ENCODE data around the gene DDX4. TPM values are rescaled to one million over a fixed set of nuclear protein-coding genes. Genes with fewer than 3 reads are reported as not detected.

DDX4 gene
- total RNA-seq, 1 experiment from 2014 or later: not detected

DNA sequence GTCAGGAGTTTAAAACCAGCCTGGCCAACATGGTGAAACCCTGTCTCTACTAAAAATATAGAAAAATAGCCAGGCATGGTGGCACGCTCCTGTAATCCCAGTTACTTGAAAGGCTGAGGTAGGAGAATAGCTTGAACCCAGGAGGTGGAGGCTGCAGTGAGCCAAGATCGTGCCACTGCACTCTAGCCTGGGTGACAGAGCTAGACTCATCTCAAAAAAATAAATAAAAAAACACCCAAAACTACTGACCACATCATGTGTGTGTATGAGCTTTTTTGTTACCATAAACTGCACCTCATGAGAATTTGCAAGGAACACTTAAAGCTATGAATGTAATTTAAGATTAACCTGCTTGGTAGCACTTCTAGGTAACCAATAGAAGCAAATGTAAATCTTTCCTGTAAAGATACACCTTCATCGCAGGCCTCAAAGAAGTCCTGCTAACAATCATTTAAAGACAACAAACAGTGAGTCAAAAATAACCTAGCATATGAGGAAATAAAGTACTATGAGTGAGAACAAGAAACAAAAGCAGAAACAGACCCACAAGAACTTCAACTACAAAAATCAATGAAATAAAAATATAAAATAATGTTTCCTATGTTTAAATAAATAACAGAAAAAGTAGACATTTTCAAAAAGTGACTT, 38.7 kb upstream of the DDX4 start:
- Histone ChIP-seq H3K27me3 (replicated peaks; ENCODE audit: insufficient read depth, low read depth, low read length, poor library complexity) (no peaks in the 10 kb centered on the region), H3K4me1 (ENCODE audit: insufficient read depth, low read length, poor library complexity, severe bottlenecking) (no peaks in the 10 kb centered on the region), H3K9me3 (ENCODE audit: low read depth, low read length, poor library complexity, severe bottlenecking) (no peaks in the 10 kb centered on the region), H3K27ac (ENCODE audit: low read depth, low read length, poor library complexity, severe bottlenecking) (no peak overlapping the region), H3K36me3 (ENCODE audit: insufficient read depth, low read length, poor library complexity, severe bottlenecking) (no peaks in the 10 kb centered on the region), H3K4me3 (ENCODE audit: low read depth, low read length, poor library complexity, severe bottlenecking) (no peak overlapping the region)
- ChIA-PET CTCF (no interaction called here), POLR2A (ENCODE audit: low non-redundant PET) (no interaction called here)
- TF ChIP-seq EZH2 (IDR thresholded peaks at IDR 0.05; ENCODE audit: borderline replicate concordance, low read depth, low read length, poor library complexity, severe bottlenecking): no peak
- TF ChIP-seq, protein P1, sequence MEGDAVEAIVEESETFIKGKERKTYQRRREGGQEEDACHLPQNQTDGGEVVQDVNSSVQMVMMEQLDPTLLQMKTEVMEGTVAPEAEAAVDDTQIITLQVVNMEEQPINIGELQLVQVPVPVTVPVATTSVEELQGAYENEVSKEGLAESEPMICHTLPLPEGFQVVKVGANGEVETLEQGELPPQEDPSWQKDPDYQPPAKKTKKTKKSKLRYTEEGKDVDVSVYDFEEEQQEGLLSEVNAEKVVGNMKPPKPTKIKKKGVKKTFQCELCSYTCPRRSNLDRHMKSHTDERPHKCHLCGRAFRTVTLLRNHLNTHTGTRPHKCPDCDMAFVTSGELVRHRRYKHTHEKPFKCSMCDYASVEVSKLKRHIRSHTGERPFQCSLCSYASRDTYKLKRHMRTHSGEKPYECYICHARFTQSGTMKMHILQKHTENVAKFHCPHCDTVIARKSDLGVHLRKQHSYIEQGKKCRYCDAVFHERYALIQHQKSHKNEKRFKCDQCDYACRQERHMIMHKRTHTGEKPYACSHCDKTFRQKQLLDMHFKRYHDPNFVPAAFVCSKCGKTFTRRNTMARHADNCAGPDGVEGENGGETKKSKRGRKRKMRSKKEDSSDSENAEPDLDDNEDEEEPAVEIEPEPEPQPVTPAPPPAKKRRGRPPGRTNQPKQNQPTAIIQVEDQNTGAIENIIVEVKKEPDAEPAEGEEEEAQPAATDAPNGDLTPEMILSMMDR (conservative IDR thresholded peaks at IDR 0.05; ENCODE audit: low read depth, low read length): no peak
- BruUV-seq (replicated peaks): no TSS peak
- no peak for DNase-seq (ENCODE audit: low spot score)
- intact Hi-C loops (cut with micrococcal nuclease; ENCODE audit: unreplicated experiment): no loop called here

GRCh38 chr5:55700745-55701144, 37.1 kb upstream of the DDX4 start:
- no peak for TF ChIP-seq EZH2 (IDR thresholded peaks at IDR 0.05; ENCODE audit: borderline replicate concordance, low read depth, low read length, poor library complexity, severe bottlenecking)
- TF ChIP-seq, protein P1 (conservative IDR thresholded peaks at IDR 0.05; ENCODE audit: low read depth, low read length): no peak
- DNase-seq (ENCODE audit: low spot score): no peak
- Histone ChIP-seq H3K36me3 (ENCODE audit: insufficient read depth, low read length, poor library complexity, severe bottlenecking) (no peaks in the 10 kb centered on the region), H3K9me3 (ENCODE audit: low read depth, low read length, poor library complexity, severe bottlenecking) (no peaks in the 10 kb centered on the region), H3K27me3 (replicated peaks; ENCODE audit: insufficient read depth, low read depth, low read length, poor library complexity) (no peaks in the 10 kb centered on the region), H3K4me3 (ENCODE audit: low read depth, low read length, poor library complexity, severe bottlenecking) (no peak overlapping the region), H3K4me1 (ENCODE audit: insufficient read depth, low read length, poor library complexity, severe bottlenecking) (no peaks in the 10 kb centered on the region), H3K27ac (ENCODE audit: low read depth, low read length, poor library complexity, severe bottlenecking) (no peak overlapping the region)
- CTCF ChIA-PET: no interaction called here
- BruUV-seq (replicated peaks): no TSS peak
- intact Hi-C loops (cut with micrococcal nuclease; ENCODE audit: unreplicated experiment): no loop called here
- POLR2A ChIA-PET (ENCODE audit: low non-redundant PET): no interaction called here

DNA sequence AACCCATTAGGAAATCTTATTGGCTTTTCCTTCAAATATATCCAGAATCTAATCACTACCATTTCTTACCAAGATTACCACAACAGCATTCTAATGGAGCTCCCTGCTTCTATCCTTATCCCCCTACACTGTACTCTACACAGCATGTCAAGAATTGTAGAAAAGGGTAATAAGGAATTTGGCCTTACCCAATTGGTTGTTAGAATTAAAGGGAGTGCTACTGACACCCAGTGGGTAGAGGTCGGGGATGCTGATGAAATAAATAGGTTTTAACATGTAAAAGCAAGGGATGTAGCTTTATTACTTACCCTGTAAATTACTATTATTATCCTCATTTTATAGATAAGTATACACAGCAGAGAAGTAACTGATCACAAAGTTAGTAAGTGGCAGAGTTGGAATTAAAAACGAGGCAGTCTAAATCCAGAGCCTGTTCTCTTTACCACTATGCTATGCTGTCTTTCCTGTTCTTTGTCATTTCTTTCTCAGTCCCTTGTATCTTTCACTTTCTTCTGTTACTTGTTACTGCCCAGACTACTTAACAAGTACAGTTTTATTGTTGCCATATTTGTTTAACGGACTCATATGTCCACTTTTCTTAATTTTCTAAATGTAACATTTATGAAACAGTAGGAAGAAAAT, 36.3 kb upstream of the DDX4 start:
- intact Hi-C loops (cut with micrococcal nuclease; ENCODE audit: unreplicated experiment): no loop called here
- no peak overlapping the region for H3K4me3 ChIP-seq (ENCODE audit: low read depth, low read length, poor library complexity, severe bottlenecking)
- no peaks in the 10 kb centered on the region for H3K27me3 ChIP-seq (replicated peaks; ENCODE audit: insufficient read depth, low read depth, low read length, poor library complexity)
- no peaks in the 10 kb centered on the region for H3K4me1 ChIP-seq (ENCODE audit: insufficient read depth, low read length, poor library complexity, severe bottlenecking)
- H3K27ac ChIP-seq (ENCODE audit: low read depth, low read length, poor library complexity, severe bottlenecking): no peak overlapping the region
- H3K36me3 ChIP-seq (ENCODE audit: insufficient read depth, low read length, poor library complexity, severe bottlenecking): no peaks in the 10 kb centered on the region
- H3K9me3 ChIP-seq (ENCODE audit: low read depth, low read length, poor library complexity, severe bottlenecking): no peaks in the 10 kb centered on the region
- CTCF ChIA-PET: no interaction called here
- POLR2A ChIA-PET (ENCODE audit: low non-redundant PET): no interaction called here
- TF ChIP-seq, protein P1 (conservative IDR thresholded peaks at IDR 0.05; ENCODE audit: low read depth, low read length): no peak
- TF ChIP-seq EZH2 (IDR thresholded peaks at IDR 0.05; ENCODE audit: borderline replicate concordance, low read depth, low read length, poor library complexity, severe bottlenecking): no peak
- DNase-seq (ENCODE audit: low spot score): no peak
- no TSS peak for BruUV-seq (replicated peaks)

Data from A673 (cell line).